COLO668 (cell line): ENCODE measurements around the gene RGS3.
"Not testable (repeated sequence)": the region's sequence is repeated elsewhere in the genome, so short reads cannot be mapped to it uniquely, and the experiment has no call there.

Experiments used
- DNase-seq: peaks from one replicate; lab custom pipeline; 2025; ENCODE audit not compliant: unreplicated experiment; lab: John Stamatoyannopoulos, UW

The RGS3 gene

GRCh38 chr9:113486327-113486726, 22.8 kb downstream of the RGS3 start:
- DNase-seq = no peak

DNA sequence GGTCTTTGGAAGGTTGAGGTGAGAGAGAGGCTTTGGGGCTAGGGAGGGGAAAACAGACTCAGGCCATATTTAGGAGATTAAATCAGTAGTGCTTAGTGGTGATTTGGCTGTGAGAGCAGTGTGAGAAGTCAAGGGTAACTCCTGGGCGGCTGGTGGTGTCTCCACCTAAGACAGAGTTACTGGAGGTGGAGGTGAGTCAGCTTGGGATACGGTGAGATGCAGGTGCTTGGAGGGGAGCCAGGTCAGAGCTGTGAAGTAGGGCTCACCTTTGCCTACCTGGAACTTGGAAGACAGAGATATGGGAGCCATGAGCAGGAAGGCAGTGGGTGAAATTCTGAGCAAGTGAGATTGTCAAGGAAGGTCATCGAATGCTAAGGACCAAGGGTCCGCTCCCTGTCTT, 24.5 kb downstream of the RGS3 start:
- no peak for DNase-seq

DNA sequence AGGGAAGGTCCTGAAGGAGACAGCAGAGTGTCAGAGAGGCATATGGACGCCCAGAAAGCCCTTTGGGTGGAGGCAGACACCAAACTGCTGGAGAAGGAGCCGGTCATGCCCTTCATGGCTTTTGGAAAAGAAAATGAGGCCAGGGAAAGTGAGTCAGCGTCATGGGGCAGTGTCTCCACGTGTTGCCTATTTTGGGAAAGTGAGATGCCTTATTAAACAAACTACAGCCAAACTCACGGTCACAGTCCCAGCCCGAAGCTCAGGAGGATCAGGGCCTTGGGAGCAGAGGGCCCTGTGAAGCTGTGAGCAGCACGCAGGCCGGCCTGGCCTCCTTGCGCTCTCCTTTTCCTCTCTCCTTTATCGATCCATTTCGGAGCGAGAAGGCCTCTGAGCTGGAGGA, 25.0 kb downstream of the RGS3 start:
- DNase-seq = no peak

GRCh38 chr9:113491147-113491546, 27.6 kb downstream of the RGS3 start:
- not testable (repeated sequence) for DNase-seq

- DNase-seq = no peak
Measured at GRCh38 chr9:113492343-113493202, 29.0 kb downstream of the RGS3 start.

- no peak for DNase-seq
Measured at GRCh38 chr9:113493203-113493520, 29.6 kb downstream of the RGS3 start.

GRCh38 chr9:113495526-113495925, 32.0 kb downstream of the RGS3 start:
- DNase-seq = no peak

DNA sequence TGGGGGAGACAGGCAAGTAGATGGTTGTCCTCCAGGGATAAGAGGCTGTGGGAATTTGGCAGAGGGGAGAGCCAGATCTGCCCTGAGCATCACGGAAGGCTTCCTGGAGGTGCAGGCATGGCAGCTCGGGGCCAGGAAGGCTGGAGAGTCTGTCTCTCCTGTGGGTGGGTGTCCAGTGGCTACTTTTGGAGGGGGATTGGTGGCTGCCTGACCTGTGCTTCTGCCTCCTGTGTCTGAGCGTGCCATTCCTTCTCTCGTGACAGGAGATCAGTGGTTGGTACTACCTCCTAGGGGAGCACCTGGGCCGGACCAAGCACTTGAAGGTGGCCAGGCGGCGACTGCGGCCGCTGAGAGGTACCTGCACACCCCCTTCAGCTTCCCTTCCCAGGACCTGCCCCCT, 33.5 kb downstream of the RGS3 start:
- DNase-seq = no peak

DNA sequence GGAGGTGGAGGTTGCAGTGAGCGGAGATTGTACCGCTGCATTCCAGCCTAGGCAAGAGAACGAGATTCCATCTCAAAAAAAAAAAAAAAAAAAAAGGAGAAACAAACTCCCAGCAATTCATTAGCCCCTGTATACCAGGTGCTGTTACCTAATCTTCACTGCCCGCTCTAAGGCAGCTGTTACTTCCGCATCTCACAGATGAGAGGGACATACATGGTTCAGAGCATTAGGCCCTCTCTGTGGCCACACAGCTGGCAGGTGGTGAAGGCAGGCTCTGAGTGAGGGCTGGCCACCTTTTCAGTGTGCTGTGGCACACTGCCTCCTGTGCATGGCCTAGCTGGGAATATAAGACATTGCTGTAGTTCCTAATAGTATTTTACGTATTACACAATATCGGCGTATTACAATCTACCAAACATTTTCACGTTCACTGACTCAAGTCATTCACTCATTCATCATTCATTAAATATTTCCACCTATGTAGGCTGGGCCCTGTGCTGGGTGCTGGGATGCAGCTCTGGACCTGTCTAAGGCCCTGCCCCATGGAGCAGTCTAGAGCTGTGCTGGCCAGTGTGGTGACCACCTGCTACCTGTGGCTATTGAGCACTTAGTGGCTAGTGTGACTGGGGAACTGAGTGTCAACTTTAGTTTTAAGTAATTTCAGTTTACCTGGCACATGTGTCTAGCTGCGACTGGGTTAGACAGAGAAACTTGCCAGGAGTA, 35.8 kb downstream of the RGS3 start:
- no peak for DNase-seq

- no peak for DNase-seq
Measured at GRCh38 chr9:113499876-113500497, 36.5 kb downstream of the RGS3 start.

GRCh38 chr9:113501129-113501686, 37.7 kb downstream of the RGS3 start:
- DNase-seq = no peak

GRCh38 chr9:113501852-113502251, 38.3 kb downstream of the RGS3 start:
- no peak for DNase-seq

- no peak for DNase-seq
Measured at GRCh38 chr9:113502427-113503034, 39.0 kb downstream of the RGS3 start.

DNA sequence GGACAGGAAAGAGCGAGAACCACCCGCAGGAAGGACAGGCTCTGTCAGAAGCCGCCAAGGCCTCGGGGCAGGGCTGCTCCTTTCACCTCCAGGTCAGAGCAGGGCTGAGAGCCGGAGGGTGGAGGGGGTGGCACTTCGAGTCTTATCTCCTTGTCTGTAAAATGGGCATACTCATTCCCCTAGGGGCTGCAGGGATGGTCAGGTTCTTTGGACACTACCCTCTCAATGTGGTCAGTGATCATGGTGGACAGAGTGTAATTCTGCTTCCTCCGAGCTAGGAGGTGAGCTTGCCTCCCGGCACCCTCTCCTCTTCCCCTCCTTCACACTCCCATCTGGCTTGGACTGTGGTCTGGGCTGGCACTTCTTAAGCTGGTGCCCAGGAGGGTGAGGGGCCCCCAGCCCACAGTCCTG, 39.6 kb downstream of the RGS3 start:
- DNase-seq = no peak

GRCh38 chr9:113503613-113504211, 40.2 kb downstream of the RGS3 start:
- no peak for DNase-seq

DNA sequence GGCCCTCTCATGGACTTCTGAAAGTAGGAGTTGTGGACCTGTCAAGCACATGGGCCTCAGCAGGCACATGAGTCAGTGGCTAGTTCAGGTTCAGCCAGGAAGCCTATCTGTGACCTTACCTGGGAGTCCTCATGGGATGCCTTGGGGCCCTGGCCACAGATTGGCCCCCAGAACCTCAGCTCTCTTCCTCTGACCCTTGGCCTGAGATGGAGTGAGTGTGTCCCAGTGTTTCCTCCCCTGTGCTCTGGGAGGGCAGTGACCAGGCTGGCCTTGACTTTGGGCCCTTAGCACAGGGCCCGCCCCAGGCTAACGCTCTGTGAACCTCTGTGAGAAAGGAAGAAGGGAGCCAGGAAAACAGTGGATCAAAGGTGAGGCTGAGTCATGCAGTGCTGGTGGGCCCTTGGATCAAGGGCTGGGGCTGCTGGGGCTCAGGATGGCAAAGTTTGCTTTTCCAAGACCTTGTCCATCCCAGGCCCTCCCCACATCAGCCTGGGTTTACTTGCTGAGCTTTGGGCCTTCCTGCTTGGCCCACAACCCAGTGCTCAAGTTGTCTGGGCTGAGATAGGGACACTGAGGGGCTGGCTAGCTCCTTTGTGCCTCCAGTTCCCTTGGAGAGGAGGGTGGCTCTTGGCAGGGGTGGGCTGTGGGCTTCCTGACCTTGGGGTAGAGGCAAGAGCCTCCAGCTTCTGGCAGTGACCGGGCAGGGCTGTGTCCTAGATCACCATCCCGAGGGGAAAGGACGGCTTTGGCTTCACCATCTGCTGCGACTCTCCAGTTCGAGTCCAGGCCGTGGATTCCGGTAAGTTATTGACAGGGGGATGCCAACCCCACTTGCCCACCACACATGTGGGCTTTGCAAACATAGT, 41.4 kb downstream of the RGS3 start:
- no peak for DNase-seq

DNA sequence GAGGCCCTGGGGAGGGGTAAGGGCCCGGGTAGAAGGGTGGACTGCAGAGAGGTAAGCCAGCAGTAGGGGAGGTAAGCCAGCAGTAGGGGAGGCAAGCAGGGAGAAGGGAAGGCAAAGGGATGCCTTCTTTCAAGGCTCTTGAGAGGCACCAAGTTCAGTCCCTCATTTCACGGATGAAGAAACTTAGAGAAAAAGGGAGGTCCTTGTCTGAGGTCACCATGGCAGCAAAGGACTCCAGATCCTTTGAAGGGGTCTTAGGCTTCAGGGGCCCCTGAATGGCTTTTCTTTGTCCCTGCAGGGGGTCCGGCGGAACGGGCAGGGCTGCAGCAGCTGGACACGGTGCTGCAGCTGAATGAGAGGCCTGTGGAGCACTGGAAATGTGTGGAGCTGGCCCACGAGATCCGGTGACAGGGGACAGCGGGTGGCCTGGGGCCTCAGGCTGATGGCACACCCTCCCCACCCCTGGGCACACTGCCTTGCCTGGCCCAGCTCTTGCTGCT, 42.6 kb downstream of the RGS3 start:
- no peak for DNase-seq

DNA sequence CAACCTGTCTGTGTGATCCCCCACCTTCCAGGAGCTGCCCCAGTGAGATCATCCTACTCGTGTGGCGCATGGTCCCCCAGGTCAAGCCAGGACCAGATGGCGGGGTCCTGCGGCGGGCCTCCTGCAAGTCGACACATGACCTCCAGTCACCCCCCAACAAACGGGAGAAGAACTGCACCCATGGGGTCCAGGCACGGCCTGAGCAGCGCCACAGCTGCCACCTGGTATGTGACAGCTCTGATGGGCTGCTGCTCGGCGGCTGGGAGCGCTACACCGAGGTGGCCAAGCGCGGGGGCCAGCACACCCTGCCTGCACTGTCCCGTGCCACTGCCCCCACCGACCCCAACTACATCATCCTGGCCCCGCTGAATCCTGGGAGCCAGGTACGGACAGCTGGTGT, 43.7 kb downstream of the RGS3 start:
- DNase-seq = no peak

DNA sequence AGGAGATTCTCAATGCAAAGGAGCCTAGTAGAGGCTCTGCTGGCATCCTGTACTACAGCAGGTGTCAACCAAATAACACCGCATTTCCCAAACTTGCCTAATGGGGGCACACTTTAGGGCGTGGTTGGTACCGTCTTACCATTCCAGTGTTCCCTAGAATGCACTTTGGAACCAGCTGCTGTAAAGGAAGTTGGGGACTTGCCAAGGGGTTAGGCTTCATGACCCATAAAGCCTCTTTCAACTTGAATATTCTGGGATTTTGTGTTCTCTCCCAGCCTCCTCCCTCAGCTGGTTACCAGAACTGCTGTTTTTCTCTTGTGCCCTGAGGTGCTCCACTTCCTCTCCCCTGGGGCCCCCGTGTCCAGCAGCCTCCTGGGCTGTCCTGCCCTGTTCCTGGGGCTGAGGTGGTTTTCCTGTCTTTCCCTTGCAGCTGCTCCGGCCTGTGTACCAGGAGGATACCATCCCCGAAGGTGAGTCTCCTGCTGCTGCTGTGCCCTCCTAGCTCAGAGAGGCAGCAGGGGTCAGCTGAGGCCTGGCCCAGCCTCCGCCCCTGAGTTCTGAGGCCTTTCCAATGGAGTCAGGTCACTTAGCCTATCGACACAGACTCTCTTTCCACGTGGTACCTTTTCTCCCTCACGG, 44.7 kb downstream of the RGS3 start:
- peak; percentile 20 for DNase-seq
